T-helper 2 cell treated with Interferon-gamma antibody and Interleukin-4, amounts not matched to agents 5 μg/mL and 100 μg/mL, for 36 hours (primary cell): ENCODE data around the gene PAPOLB.

Source experiments
- DNase-seq: peaks from one replicate; pipeline ENCODE4 v3.0.0; 2021; ENCODE audit warnings: low spot score
- H3K27ac Mint-ChIP-seq: one replicate; pipeline ENCODE4 v1.8.0; 2021; ENCODE audit warnings: mild to moderate bottlenecking, mixed read lengths
- H3K27me3 Mint-ChIP-seq: one replicate; pipeline ENCODE4 v1.8.0; 2021; ENCODE audit warnings: low read depth, mixed read lengths
- H3K36me3 Mint-ChIP-seq: one replicate; pipeline ENCODE4 v1.8.0; 2021; ENCODE audit warnings: low read depth, mixed read lengths
- H3K4me1 Mint-ChIP-seq: one replicate; pipeline ENCODE4 v1.8.0; 2021; ENCODE audit warnings: low read depth, mixed read lengths
- H3K4me3 Mint-ChIP-seq: one replicate; pipeline ENCODE4 v1.8.0; 2022; ENCODE audit warnings: mild to moderate bottlenecking, moderate library complexity, mixed read lengths
- H3K9me3 Mint-ChIP-seq: one replicate; pipeline ENCODE4 v1.8.0; 2021; ENCODE audit warnings: mixed read lengths

The PAPOLB gene

GRCh38 chr7:4831723-4832495 lies 29.9 kb downstream of the PAPOLB start:
- no peak overlapping the region for H3K4me3 Mint-ChIP-seq
- no peak for DNase-seq
- no peak overlapping the region for H3K27ac Mint-ChIP-seq
- H3K9me3 Mint-ChIP-seq, result no peaks in the 10 kb centered on the region
- no peaks in the 10 kb centered on the region for H3K4me1 Mint-ChIP-seq
- no peaks in the 10 kb centered on the region for H3K36me3 Mint-ChIP-seq
- H3K27me3 Mint-ChIP-seq, result no peaks in the 10 kb centered on the region

- no peaks in the 10 kb centered on the region for H3K36me3 Mint-ChIP-seq
- H3K27ac Mint-ChIP-seq, result no peak overlapping the region
- H3K4me1 Mint-ChIP-seq, result no peaks in the 10 kb centered on the region
- peak; percentile 44 for DNase-seq
- no peak overlapping the region for H3K4me3 Mint-ChIP-seq
- no peaks in the 10 kb centered on the region for H3K9me3 Mint-ChIP-seq
- H3K27me3 Mint-ChIP-seq, result no peaks in the 10 kb centered on the region
These were observed 31.7 kb downstream of the PAPOLB start for GRCh38 chr7:4830176-4830575.

- no peaks in the 10 kb centered on the region for H3K4me1 Mint-ChIP-seq
- H3K36me3 Mint-ChIP-seq, result no peaks in the 10 kb centered on the region
- H3K9me3 Mint-ChIP-seq, result no peaks in the 10 kb centered on the region
- no peak overlapping the region for H3K4me3 Mint-ChIP-seq
- no peak for DNase-seq
- H3K27me3 Mint-ChIP-seq, result no peaks in the 10 kb centered on the region
- H3K27ac Mint-ChIP-seq, result no peak overlapping the region
These were observed 33.0 kb downstream of the PAPOLB start for GRCh38 chr7:4828720-4829383.

DNA sequence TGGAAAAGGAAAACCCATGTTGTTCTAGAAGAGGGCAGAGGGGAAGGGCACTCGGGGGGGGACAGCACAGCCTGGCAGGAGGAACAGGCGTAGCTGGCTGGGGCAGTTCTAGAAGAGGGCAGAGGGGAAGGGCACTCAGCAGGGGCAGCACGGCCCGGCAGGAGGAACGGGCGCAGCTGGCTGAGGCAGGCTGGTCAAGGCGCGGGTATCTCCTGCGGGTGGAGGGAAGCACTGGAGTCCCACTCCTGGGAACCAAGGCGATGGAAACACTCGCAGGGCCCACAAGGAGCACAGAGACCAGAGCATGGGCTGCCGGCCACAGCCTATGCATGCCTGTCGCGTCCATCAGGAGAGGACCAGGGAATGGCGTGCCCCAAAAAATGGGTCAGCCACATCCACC lies 36.7 kb downstream of the PAPOLB start:
- Mint-ChIP-seq H3K4me3 (no peak overlapping the region), H3K9me3 (no peaks in the 10 kb centered on the region), H3K27ac (no peak overlapping the region), H3K4me1 (no peaks in the 10 kb centered on the region), H3K36me3 (no peaks in the 10 kb centered on the region), H3K27me3 (no peaks in the 10 kb centered on the region)
- no peak for DNase-seq

DNA sequence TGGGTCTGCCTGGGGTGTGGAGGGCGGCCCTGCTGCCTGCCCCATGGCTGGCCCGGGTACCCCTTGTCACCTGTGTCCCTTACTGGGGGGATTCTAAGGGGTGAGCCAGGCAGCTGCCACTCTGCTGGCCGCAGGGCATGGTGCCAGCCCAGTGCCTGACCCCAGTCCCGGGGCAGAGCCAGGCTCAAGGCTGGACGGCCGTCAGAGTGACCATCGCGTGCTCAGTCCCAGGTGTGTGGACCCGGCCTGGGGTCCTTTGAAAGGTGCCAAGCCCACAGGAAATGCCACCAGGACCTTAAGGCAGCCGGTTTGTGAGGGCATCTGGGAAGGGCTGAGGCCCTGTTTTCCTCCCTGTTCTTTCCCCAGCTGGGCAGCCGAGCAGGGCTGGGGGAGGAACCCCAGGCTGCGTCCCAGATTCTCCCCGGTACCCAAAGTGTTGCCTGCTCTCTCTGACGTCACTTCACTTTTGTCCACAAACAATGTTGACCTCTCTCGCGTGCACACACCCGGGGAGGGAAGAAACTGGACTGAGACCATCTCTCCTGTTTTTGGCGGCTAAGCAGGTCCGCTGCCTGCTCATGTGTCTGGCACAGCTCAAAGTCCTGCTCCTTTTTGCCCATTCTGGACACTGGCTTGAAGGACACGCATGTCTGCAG lies 37.6 kb downstream of the PAPOLB start:
- Mint-ChIP-seq H3K4me3 (no peak overlapping the region), H3K4me1 (no peaks in the 10 kb centered on the region), H3K9me3 (no peaks in the 10 kb centered on the region), H3K27ac (no peak overlapping the region), H3K27me3 (no peaks in the 10 kb centered on the region), H3K36me3 (no peaks in the 10 kb centered on the region)
- no peak for DNase-seq

GRCh38 chr7:4823441-4824119 lies 38.2 kb downstream of the PAPOLB start:
- Mint-ChIP-seq H3K36me3 (no peaks in the 10 kb centered on the region), H3K27ac (no peak overlapping the region), H3K4me1 (no peaks in the 10 kb centered on the region), H3K27me3 (no peaks in the 10 kb centered on the region), H3K4me3 (no peak overlapping the region), H3K9me3 (no peaks in the 10 kb centered on the region)
- no peak for DNase-seq

DNA sequence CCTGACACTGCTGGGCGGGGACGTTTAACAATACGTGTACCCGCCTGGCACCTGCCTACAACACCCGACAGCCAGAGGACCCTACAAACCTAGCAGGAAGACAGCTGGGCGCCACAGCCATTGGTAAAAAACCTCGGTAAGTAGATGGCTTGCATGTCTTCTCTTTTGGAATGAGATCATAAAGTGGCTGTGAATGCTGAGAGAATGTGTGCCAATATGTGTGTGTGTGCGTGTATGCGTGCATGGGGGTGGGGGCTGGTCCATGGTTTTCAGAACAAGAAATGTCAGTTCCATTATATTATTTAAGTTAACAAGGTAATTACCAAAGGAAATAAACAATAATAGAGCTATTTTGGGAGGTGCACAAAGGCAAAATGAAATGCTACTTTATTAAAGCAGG lies 39.2 kb downstream of the PAPOLB start:
- H3K36me3 Mint-ChIP-seq, result no peaks in the 10 kb centered on the region
- no peak for DNase-seq
- H3K27me3 Mint-ChIP-seq, result no peaks in the 10 kb centered on the region
- no peaks in the 10 kb centered on the region for H3K4me1 Mint-ChIP-seq
- H3K9me3 Mint-ChIP-seq, result no peaks in the 10 kb centered on the region
- H3K4me3 Mint-ChIP-seq, result no peak overlapping the region
- no peak overlapping the region for H3K27ac Mint-ChIP-seq

DNA sequence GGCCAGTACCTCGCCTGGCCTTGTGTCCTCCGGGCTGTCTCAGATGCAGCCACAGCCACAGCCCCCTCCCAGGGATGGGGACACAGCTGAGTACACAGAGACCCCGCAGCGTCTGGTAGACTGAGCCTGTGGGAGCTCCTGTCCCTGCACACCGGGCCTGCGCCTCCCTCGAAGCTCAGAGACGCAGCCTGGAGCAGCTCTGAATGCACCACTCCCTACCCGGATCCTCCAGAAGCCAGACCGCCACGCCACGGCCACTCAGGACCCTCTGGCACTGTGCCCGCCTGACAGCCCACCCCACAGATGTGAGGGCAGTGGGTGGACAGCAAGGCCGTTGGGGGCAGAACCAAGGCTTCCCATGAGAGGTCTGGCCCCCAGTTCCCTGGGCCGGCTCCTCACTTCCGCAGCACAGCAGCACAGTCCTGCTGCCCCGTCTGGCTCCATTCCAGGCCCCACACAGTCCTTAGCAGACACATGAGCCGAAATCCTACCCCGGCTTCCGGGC lies 40.8 kb downstream of the PAPOLB start:
- H3K9me3 Mint-ChIP-seq, result no peaks in the 10 kb centered on the region
- DNase-seq, result no peak
- H3K4me3 Mint-ChIP-seq, result no peak overlapping the region
- no peak overlapping the region for H3K27ac Mint-ChIP-seq
- H3K4me1 Mint-ChIP-seq, result no peaks in the 10 kb centered on the region
- H3K36me3 Mint-ChIP-seq, result no peaks in the 10 kb centered on the region
- H3K27me3 Mint-ChIP-seq, result no peaks in the 10 kb centered on the region

DNA sequence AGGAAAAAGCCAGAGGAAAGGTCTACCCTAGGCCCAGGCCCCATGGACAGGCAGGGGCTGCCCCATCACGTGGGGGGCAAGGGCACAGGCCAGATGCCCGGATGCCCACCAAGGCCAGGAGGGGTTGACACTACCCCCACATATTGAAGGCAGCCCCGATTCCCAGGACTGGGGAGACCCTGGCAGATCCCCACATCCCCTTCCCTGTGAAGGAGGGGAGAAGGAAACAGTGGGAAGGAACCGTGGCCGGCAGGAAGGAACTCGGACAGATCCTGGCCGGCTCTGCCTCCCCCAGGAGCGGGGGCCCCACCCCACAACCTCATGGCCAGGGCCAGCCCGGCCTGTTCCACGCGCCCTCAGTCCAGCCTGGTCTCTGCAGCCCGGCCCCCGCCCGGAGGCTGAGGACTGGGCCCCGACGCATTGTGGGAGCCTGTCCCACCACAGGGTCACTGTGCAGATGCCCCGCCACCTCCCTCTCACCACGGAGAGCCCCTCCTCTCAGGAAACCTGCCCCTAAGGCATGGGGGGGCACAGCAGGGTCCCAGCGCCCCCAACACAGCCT lies 41.3 kb downstream of the PAPOLB start:
- Mint-ChIP-seq H3K36me3 (no peaks in the 10 kb centered on the region), H3K9me3 (no peaks in the 10 kb centered on the region), H3K27ac (no peak overlapping the region), H3K27me3 (no peaks in the 10 kb centered on the region), H3K4me3 (no peak overlapping the region), H3K4me1 (no peaks in the 10 kb centered on the region)
- DNase-seq, result no peak

DNA sequence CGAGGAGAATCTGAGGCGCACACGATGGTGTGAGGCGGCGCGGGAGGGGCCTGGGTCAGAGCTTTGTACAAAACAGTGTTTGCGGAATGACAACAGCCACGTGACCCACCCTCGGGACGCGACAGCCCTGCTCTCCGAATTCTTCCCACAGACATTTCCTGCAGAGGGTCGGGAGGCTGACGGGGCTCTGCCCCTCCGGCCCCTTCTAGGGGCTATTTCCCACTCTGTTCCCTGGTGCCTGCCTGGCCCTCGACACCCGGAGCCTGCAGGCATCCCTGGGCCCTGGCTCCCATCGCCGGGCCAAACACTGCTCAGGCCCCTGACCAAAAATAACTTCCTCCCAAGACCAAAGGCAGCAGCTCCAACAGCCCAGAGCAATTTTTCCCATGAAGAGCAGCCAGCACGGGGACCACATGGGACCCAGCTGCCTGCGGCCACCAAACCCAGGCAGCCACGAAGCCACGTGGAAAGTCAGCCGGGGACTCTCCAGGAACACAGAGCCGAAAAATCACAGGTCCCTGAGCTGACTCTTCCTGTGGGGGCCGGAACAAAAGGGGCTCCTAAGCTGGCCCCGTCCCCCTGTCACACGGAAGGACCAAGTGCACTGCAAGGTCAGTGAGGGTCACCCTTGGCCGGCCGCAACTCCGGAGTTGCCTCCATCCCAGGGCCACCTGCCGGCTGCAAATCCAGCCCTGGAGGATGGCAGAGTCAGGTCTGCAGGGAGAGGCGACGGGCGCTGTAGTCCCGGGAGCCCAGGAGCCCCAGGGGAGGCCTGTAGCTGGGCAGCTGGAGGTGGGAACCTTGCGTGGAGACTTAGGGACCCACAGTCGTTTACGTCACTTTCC lies 42.0 kb downstream of the PAPOLB start:
- no peak for DNase-seq
- no peaks in the 10 kb centered on the region for H3K36me3 Mint-ChIP-seq

DNA sequence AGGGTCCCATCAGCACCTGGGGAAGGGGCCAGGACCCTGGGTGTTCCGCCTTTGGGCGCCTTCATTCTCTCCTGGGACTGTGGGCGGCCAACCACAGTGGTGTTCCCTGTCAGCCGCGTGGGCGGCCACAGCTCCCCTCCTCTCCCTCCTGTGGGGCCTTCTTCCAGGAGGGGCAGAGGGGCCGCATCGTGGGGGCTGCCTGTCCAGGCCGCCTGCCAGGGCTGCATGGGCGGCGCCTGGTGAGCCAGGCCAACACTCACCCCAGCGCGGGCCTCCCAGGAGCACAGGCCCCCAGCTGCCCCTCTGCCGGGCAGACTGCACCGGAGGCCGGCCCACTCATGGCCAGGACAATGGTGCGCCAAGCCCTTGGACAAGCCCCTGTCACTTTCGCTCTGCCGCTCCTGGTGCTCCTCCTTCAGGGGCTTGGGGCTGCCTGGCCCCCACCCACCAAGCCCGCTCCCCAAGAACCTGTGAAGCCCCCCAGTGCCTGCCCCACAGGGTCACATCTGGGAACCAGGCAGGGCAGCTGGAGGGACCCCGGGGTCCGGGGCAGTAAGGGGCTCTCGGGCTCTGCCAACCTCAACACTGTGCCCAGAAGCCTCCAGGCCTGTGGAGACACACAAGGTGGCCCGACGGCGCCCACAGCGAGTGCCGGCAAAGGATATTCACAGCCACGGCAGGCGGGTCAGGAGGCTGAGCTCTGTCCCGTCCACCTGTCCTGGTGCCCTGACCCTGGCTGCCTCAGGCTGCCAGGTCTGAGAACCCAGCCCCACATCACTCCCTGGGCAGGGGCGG lies 43.6 kb downstream of the PAPOLB start:
- Mint-ChIP-seq H3K27me3 (peaks cover 6% of the 10 kb centered on the region), H3K4me3 (no peak overlapping the region)

More for the DNA sequence above, 42.0 kb downstream of the PAPOLB start:
- Mint-ChIP-seq H3K27me3 (no peaks in the 10 kb centered on the region), H3K4me1 (no peaks in the 10 kb centered on the region), H3K4me3 (no peak overlapping the region), H3K27ac (no peak overlapping the region), H3K9me3 (no peaks in the 10 kb centered on the region)

GRCh38 chr7:4817178-4817901 lies 44.5 kb downstream of the PAPOLB start:
- no peaks in the 10 kb centered on the region for H3K36me3 Mint-ChIP-seq
- H3K4me3 Mint-ChIP-seq, result no peak overlapping the region
- no peak overlapping the region for H3K27ac Mint-ChIP-seq
- no peak for DNase-seq
- no peaks in the 10 kb centered on the region for H3K4me1 Mint-ChIP-seq
- peaks cover 10% of the 10 kb centered on the region for H3K9me3 Mint-ChIP-seq
- peaks cover 12% of the 10 kb centered on the region for H3K27me3 Mint-ChIP-seq

More for the DNA sequence above, 43.6 kb downstream of the PAPOLB start:
- H3K9me3 Mint-ChIP-seq, result peaks cover 3% of the 10 kb centered on the region
- no peak for DNase-seq
- H3K27ac Mint-ChIP-seq, result no peak overlapping the region
- no peaks in the 10 kb centered on the region for H3K36me3 Mint-ChIP-seq
- H3K4me1 Mint-ChIP-seq, result no peaks in the 10 kb centered on the region
